ENCODE results near the gene COL26A1.

- no peak for TF ChIP-seq POLR2A (IDR thresholded peaks at IDR 0.05)
- no peak for TF ChIP-seq CTCF (IDR thresholded peaks at IDR 0.05)
- TF ChIP-seq EP300 (IDR thresholded peaks at IDR 0.05): no peak
These were observed 37.1 kb downstream of the COL26A1 start for GRCh38 chr7:101399759-101400158.
